GM21381 (cell line): ENCODE results near the gene CAMK2A.

Experiments used
- ATAC-seq: cut with Tn5 transposase; IDR thresholded peaks from one replicate; pipeline ENCODE4 v1.9.1; 2021; ENCODE audit warnings: mild to moderate bottlenecking, moderate library complexity; ENCODE audit not compliant: unreplicated experiment

Gene CAMK2A

DNA sequence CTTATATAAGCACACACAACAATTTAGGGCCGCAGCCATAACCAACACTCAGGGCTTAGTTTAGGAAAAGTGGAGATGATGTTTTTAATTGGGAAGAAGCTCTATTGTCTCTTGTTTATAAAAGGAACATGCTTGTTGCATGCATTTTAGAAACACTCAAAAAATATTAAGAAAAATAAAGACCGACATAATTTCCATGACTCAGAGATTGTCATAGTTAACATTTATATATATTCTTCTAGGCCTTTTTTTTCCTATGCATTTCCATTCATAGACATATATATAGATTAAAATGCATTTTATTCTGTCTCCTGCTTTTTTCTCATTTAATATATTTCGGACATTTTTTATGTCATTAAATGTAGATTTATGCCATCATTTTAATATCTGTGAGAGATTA is 26.7 kb upstream of the CAMK2A start:
- no peak for ATAC-seq

DNA sequence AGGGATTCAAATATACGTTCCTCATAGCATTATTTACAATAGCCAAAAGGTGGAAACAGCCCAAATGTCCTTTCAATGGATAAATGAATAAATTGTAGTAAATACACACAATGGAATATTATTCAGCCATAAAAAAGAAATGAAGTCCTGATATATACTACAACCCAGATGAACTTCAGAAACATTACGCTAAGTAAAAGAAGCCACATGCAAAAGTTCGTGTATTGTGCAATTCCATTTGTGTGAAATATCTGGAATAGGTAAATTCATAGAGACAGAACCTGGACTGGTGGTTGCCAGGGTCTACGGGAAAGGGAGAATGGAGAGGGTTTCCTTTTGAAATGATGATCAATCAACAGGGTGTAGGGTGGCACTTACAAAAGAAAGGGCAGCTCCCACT is 25.7 kb upstream of the CAMK2A start:
- ATAC-seq: no peak

- ATAC-seq: no peak
These were observed 24.5 kb upstream of the CAMK2A start for GRCh38 chr5:150313921-150314716.

- ATAC-seq: no peak
These were observed 23.9 kb upstream of the CAMK2A start for GRCh38 chr5:150313501-150313900.

GRCh38 chr5:150312518-150312917 is 22.9 kb upstream of the CAMK2A start:
- no peak for ATAC-seq

DNA sequence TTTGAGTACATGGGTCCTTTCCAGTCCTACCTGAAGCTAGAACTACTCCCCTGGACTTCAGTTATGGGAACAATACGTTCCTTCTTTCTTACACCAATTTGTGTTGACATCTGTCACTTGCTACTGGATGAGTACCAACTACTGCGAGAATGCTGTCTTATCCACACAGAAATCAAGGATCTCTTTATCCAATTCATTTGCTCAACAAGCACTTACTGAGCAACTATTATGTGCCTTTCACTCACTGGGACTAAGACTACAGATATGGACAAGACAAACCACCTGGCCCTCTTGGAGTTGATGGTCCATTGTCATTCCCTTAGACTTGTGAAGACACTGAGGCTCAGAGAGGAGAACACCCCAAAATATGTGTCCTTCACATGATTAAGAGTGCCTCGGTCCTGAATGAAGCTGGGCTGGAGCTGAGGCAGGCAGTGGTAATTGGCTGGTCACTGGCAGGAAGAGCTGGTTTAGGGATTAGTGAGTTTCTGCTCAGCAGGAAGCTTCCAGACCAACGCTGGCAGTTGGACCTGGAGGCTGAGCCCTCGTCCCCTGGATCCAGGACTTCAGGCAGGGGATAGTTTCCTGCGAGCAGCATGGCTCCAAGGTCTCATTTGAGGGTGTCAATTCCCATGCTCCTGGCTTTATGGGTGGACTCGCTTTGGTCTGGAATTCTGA is 21.6 kb upstream of the CAMK2A start:
- ATAC-seq: no peak

GRCh38 chr5:150310246-150310645 is 20.7 kb upstream of the CAMK2A start:
- ATAC-seq: no peak

- ATAC-seq: no peak
These were observed 20.3 kb upstream of the CAMK2A start for GRCh38 chr5:150309886-150310239.

- ATAC-seq: no peak
These were observed 19.7 kb upstream of the CAMK2A start for GRCh38 chr5:150309101-150309885.

DNA sequence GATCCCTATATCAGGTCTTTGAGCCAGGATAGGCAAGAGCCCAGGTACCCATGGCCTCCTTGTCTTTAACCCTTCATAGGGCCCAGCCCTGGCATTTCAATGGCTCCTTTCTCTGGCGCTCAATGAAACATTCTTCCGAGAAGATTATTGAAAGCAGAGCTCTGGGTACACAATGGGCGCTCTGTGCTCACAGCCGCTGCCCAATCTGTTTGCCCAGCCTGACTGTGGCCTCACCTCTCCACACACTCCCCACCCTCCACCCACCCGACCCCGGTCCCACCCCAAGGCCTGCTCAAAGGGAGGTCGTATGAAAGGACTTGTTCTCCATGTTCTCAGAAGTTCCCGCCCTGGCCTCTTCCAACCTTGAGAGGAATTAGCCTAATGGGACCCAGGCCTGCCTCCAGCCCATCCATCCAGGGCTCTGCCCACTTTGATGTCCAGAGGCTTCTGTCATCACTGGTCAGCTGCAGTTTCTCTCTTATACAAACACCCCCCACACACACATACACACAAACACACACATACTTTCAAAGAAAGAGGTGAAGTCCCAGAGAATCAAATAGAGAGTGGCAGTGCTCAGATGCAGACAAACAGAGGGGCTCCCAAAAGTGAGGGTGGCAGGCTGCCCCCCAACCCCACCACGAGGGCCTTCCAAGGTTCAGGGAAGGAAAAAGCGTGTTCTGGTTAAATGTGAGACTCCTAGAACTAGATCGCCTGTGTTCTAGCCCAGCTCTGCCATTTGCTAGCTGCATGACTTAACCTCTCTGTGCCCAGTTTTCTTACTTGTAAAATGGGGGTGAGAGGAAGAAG is 18.2 kb upstream of the CAMK2A start:
- ATAC-seq: no peak

- no peak for ATAC-seq
These were observed 17.2 kb upstream of the CAMK2A start for GRCh38 chr5:150306775-150307174.

DNA sequence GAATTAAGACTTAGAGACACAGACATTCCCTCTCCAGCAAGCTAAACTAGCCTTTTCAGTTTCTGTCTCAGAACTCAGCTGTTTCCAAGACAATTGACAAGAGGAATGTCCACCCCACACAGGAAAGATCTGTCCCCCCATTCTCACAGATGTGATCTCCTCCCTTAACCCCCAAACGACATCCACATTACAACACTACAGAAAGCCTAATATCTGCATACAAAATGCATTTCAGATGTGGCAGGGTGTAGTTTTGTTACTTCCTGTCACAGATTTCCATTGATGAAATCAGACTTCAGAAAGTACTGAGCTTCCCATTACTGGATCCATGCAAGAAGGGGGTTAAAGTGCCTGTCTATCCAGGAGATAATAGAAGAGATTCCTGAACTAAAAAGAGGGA is 16.0 kb upstream of the CAMK2A start:
- no peak for ATAC-seq

GRCh38 chr5:150305095-150305494 is 15.5 kb upstream of the CAMK2A start:
- no peak for ATAC-seq

DNA sequence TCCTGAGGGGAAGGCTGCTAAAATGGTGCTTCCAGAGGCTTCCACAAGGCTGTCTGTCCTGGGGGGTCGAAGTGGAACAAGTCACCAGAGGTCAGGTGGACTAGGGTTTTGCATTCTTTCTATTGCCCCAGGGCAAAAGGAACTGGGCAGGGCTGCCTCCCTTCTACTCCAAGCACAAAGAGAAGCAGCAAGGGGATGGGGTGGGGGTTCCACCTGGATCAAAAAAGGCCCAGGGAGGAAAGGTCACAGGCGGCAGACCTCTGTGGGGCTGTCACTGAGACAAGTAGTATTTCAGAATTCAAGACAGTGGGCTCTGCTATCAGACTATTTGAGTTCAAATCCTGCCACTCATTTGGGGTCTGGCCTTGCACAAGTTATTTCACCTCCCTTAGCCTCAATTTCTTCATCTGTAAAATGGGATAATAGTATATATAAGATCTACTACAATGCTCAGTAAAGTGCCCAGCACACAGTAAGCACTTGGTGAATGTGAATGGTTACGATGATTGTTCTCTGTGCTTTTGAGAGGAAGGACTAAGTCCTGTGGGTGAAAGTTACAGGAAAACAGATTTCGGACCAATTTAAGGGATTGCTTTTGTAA is 15.0 kb upstream of the CAMK2A start:
- no peak for ATAC-seq

DNA sequence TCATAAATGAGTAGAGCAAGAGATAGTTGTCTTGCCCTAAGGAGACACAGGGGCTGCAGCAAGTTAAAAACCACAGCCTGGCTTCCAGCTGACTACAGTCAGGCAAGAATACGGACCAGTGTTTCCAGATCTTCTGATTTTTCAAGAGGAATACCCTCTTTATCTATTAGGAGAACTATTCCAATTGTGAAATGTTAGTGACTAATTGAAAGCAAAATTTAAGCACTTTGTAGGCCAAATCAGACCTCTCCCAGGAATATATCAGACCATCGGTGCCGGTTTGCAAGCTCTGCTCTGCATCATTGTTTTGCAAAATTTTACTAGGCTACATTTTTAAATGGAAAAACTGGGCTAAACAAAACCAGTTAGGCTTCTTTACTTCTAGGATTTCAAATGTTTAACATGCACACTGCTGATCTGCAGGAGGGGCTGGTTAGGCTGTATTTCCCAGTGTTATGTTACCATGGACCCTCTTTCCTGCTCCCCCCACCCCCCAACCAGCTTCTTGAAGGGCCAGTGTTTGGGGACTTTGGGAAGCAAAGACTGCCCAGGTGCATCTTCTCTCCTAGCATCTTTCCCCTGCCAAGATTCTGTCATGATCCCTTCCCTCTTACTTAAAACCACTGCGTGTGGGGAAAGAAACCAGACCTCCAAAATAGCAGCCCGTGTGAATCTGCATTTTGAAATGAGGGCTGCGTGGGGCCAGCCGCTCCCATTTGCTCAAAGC is 14.2 kb upstream of the CAMK2A start:
- no peak for ATAC-seq

DNA sequence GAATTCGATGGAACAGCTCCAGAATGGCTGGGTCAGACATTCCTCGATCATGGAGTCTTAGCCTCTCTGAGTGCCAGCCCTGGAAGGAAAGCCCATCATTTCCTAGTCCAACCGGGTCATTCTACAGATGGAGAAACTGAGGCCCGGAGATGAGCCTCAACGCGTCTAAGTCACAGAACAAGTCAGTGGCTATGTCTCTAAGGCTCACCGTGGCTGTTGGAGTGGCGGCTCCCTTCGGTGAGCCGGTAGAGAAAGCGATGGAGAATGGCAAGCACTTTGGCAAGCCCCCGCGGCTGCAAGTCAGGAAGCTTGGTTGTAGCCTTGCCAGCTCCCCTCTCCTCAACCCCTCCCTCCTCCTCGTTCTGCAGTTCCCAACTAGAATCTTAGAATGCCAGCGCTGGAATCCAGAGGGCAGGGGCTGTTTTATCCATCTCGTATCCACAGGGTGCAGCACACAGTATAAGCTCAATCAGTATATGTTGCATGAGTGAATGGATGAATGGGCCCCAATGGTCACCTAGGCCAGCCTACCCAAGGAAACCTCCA is 13.6 kb upstream of the CAMK2A start:
- no peak for ATAC-seq

GRCh38 chr5:150302301-150303069 is 12.9 kb upstream of the CAMK2A start, which contains the start of gene ARSI:
Gene ARSI, minus strand, starts transcription at chr5:150302905. Its CDS starts 532 bp downstream, at chr5:150302373.
- ATAC-seq: no peak

GRCh38 chr5:150301901-150302300 is 12.3 kb upstream of the CAMK2A start:
- no peak for ATAC-seq

DNA sequence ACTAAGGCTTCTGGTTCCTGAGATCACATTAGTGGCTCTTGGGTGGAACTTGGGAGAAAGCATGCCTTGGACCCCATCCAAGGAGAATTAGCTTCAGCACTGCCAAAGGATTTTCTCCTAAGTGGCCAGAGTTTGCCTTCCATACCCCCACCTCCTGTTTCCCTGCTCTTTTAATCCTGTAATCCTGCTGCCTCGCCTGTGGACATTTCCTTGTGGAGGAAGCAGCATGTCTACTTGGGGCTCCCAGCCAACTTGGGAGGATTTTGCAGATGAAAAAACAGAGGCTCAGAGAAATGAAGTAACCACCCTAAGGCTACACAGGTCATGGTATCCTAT is 11.6 kb upstream of the CAMK2A start:
- ATAC-seq: no peak
